B cell (primary cell): ENCODE data around the gene SGCD. TPM values are rescaled to one million over a fixed set of nuclear protein-coding genes. Genes with fewer than 3 reads are reported as not detected.

Source experiments
- ATAC-seq: fragments of 200-7000 bp; cut with Tn5 transposase; one replicate; pipeline ENCODE4 v1.10.0; 2021; ENCODE audit warnings: low read depth, mild to moderate bottlenecking, moderate number of reproducible peaks, moderate library complexity
- CTCF ChIA-PET: fragments of 350-600 bp; sonication (Branson Sonifier 250); formaldehyde crosslinking; loops from one replicate; lab custom pipeline; 2021; ENCODE audit warnings: antibody characterized with exemption, inconsistent platforms; lab: Charles Lee
- POLR2A ChIA-PET: fragments of 350-600 bp; sonication (Branson Sonifier 250); formaldehyde crosslinking; loops from one replicate; lab custom pipeline; 2021; ENCODE audit warnings: antibody characterized with exemption; lab: Charles Lee
- DNase-seq: peaks from one replicate; pipeline ENCODE4 v3.0.0; 2013
- H2AFZ ChIP-seq: 2 replicates; pipeline ENCODE4 v1.6.1; 2012; ENCODE audit warnings: mild to moderate bottlenecking, low read depth, low read length; ENCODE audit not compliant: insufficient read depth, poor library complexity, severe bottlenecking
- H3K27ac ChIP-seq, 2 donors: 1 replicate in 1 of 2; 2 replicates in 1 of 2; pipeline ENCODE4 v1.5.1; 2012 to 2013; ENCODE audit warnings: low read length in 2 of 2, mild to moderate bottlenecking in 2 of 2, moderate library complexity in 1 of 2
- H3K27me3 ChIP-seq, 4 experiments: fragments of 200-600 bp in 1 of 4; sonication (generic) in 1 of 4; replicated peaks in 1 of 4; 1 replicate in 2 of 4; 2 replicates in 2 of 4; pipeline versions ENCODE4 v1.6.1 to v1.7.0; 2013 to 2016; ENCODE audit warnings: low read length in 3 of 4, mild to moderate bottlenecking in 2 of 4, mixed read lengths in 1 of 4, moderate library complexity in 1 of 4; ENCODE audit not compliant: insufficient read depth in 4 of 4, control insufficient read depth in 3 of 4; ENCODE audit errors: control extremely low read depth in 1 of 4
- H3K36me3 ChIP-seq, 2 experiments: replicated peaks in 1 of 2; 1 replicate in 1 of 2; 2 replicates in 1 of 2; pipeline versions ENCODE4 v1.6.1 to v1.7.1; 2013; ENCODE audit warnings: low read length in 1 of 2; ENCODE audit not compliant: insufficient read depth in 2 of 2, control insufficient read depth in 1 of 2; ENCODE audit errors: control extremely low read depth in 1 of 2, extremely low read depth in 1 of 2
- H3K4me1 ChIP-seq, 2 donors: fragments of 200-600 bp in 1 of 2; sonication (generic) in 1 of 2; 1 replicate in 1 of 2; 2 replicates in 1 of 2; pipeline versions ENCODE4 v1.5.1 to v1.6.1; 2013 to 2017; ENCODE audit warnings: low read length in 2 of 2; ENCODE audit not compliant: control insufficient read depth in 2 of 2, insufficient read depth in 2 of 2
- H3K4me2 ChIP-seq: replicated peaks from 2 replicates; pipeline ENCODE3; 2012; ENCODE audit warnings: mild to moderate bottlenecking, low read depth, low read length; ENCODE audit not compliant: poor library complexity, severe bottlenecking
- H3K4me3 ChIP-seq, 5 experiments: fragments of 200-600 bp in 1 of 5; sonication (generic) in 1 of 5; 1 replicate in 3 of 5; 2 replicates in 2 of 5; pipeline versions ENCODE4 v1.5.1 to v1.7.0; 2011 to 2016; ENCODE audit warnings: low read length in 4 of 5, mild to moderate bottlenecking in 4 of 5, low read depth in 2 of 5, control low read depth in 1 of 5, moderate library complexity in 1 of 5; ENCODE audit not compliant: insufficient read depth in 1 of 5; ENCODE audit errors: control extremely low read depth in 1 of 5, extremely low read depth in 1 of 5
- H3K79me2 ChIP-seq: fragments of 200-600 bp; sonication (generic); one replicate; pipeline ENCODE4 v1.6.0; 2016; ENCODE audit warnings: low read length; ENCODE audit not compliant: control insufficient read depth, insufficient read depth
- H3K9ac ChIP-seq: fragments of 200-600 bp; sonication (generic); 2 replicates; pipeline ENCODE4 v1.6.1; 2017; ENCODE audit warnings: mild to moderate bottlenecking, low read length, moderate library complexity
- H3K9me3 ChIP-seq, 3 donors: one replicate each; pipeline versions ENCODE4 v1.6.1 to v1.7.1; 2013; ENCODE audit warnings: low read length in 2 of 3; ENCODE audit not compliant: control insufficient read depth in 2 of 3, insufficient read depth in 1 of 3; ENCODE audit errors: control extremely low read depth in 1 of 3
- H4K20me1 ChIP-seq: 2 replicates; pipeline ENCODE4 v1.6.0; 2012; ENCODE audit warnings: mild to moderate bottlenecking, low read length; ENCODE audit not compliant: insufficient read depth, control insufficient read depth, poor library complexity, severe bottlenecking
- H3K27ac Mint-ChIP-seq: one replicate; pipeline ENCODE4 v1.8.0; 2021; ENCODE audit warnings: mixed read lengths
- H3K27me3 Mint-ChIP-seq: one replicate; pipeline ENCODE4 v1.8.0; 2021; ENCODE audit warnings: mixed read lengths
- H3K4me1 Mint-ChIP-seq: one replicate; pipeline ENCODE4 v1.8.0; 2021; ENCODE audit warnings: mixed read lengths
- H3K4me3 Mint-ChIP-seq: one replicate; pipeline ENCODE4 v1.8.0; 2021; ENCODE audit warnings: mixed read lengths
- H3K9me3 Mint-ChIP-seq: one replicate; pipeline ENCODE4 v1.8.0; 2022; ENCODE audit warnings: mixed read lengths; ENCODE audit not compliant: insufficient read depth
- EZH2 ChIP-seq: IDR thresholded peaks from 2 replicates; pipeline ENCODE4 v1.6.1; 2012; ENCODE audit warnings: borderline replicate concordance, low read depth, mild to moderate bottlenecking, moderate library complexity, low read length; ENCODE audit not compliant: insufficient read depth, poor library complexity, severe bottlenecking
- WGBS: methylation state at CpG from one replicate; pipeline ENCODE4 v1.1.5; 2013; ENCODE audit warnings: missing lambda C conversion rate; ENCODE audit not compliant: insufficient coverage; 5-methylcytosine and 5-hydroxymethylcytosine counted together
- intact Hi-C: fragments of 100-400 bp; cut with micrococcal nuclease; formaldehyde crosslinking; loops from one replicate; pipeline ENCODE4 v1.10.0; 2022
- polyA plus RNA-seq: library from polyadenylated mRNA; depleted of rRNA; stranded (reverse); fragments of >200 nt; gene quantifications from 2 replicates; pipeline ENCODE4 v1.2.3, GENCODE V29; 2012
- total RNA-seq, 2 donors: library from RNA; stranded (reverse); fragments of 120-200 nt in 1 of 2; gene quantifications; 1 replicate in 1 of 2; 2 replicates in 1 of 2; pipeline versions ENCODE4 v1.2.3 to v1.2.4, GENCODE V29; 2013 to 2022
- TF ChIP-seq, protein P1 (sequence below): fragments of 200-600 bp; IDR thresholded peaks from one replicate; pipeline ENCODE4 v1.8.0; 2022; ENCODE audit warnings: antibody characterized with exemption, mild to moderate bottlenecking

Gene SGCD
- total and polyA plus RNA-seq, 2 donors (not counting 1 experiment from before 2014, with no cell fraction given): not detected

DNA sequence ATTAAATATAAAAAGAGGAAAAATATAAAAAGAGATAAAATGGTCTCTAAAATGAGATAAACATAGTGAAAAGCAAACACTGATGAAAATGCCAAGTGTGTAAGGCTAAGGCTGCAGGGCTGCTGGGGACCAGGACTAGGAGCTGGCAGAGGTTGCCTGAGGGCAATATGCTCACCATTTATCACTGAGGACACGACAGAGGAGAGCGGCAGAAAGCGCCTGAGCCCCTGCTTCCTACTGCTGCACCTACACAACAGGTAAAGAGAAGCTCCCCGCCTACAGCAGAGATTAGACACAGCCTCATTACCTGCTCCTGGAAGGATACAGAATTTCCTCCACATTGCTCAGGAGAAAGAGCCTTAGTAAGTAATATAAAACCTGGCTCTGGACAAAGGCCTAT is 452.5 kb downstream of the SGCD start:
- no peaks in the 10 kb centered on the region for H3K4me1 Mint-ChIP-seq
- ChIA-PET CTCF (interaction anchor here (1.1 kb wide), 1 partner anchor 15 kb away, joined by 3 read pairs; no protein-coding TSS in a partner anchor), POLR2A (no interaction called here)
- Histone ChIP-seq H3K4me1 (no peaks in the 10 kb centered on the region), H3K36me3 (no peaks in the 10 kb centered on the region), H3K27me3 (no peaks in the 10 kb centered on the region), H3K4me2 (no peak overlapping the region), H3K9ac (no peak overlapping the region), H3K27ac (no peak overlapping the region), H3K79me2 (no peaks in the 10 kb centered on the region), H3K4me3 (no peak overlapping the region), H2AFZ (no peak overlapping the region), H4K20me1 (no peaks in the 10 kb centered on the region), H3K9me3 (no peaks in the 10 kb centered on the region)
- H3K27me3 Mint-ChIP-seq: peaks cover 18% of the 10 kb centered on the region
- 80% methylated on average over 1 of the region's 4 CpGs for WGBS
- DNase-seq (no peak), ATAC-seq (no peak)
- no peak overlapping the region for H3K27ac Mint-ChIP-seq
- intact Hi-C loops: no loop called here
- no peak overlapping the region for H3K4me3 Mint-ChIP-seq
- no peaks in the 10 kb centered on the region for H3K9me3 Mint-ChIP-seq
- TF ChIP-seq, protein P1, sequence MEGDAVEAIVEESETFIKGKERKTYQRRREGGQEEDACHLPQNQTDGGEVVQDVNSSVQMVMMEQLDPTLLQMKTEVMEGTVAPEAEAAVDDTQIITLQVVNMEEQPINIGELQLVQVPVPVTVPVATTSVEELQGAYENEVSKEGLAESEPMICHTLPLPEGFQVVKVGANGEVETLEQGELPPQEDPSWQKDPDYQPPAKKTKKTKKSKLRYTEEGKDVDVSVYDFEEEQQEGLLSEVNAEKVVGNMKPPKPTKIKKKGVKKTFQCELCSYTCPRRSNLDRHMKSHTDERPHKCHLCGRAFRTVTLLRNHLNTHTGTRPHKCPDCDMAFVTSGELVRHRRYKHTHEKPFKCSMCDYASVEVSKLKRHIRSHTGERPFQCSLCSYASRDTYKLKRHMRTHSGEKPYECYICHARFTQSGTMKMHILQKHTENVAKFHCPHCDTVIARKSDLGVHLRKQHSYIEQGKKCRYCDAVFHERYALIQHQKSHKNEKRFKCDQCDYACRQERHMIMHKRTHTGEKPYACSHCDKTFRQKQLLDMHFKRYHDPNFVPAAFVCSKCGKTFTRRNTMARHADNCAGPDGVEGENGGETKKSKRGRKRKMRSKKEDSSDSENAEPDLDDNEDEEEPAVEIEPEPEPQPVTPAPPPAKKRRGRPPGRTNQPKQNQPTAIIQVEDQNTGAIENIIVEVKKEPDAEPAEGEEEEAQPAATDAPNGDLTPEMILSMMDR: no peak
- no peak for TF ChIP-seq EZH2

DNA sequence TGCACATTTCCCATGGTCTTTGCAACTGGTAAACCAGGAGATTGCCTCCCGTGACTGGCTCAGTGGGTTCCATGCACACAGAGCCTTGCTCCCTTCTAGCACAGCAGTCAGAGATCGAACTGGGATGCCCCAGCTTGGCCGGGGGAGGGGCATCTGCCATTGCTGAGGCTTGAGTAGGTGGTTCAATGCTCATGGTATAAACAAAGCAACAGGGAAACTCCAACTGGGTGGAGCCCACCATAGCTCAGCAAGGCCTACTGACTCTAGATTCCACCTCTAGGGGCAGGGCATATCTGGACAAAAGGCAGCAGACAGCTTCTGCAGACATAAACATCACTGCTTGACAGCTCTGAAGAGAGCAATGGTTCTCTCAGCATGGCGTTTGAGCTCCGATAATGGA is 456.1 kb downstream of the SGCD start:
- Histone ChIP-seq H3K36me3 (no peaks in the 10 kb centered on the region), H4K20me1 (no peaks in the 10 kb centered on the region), H3K79me2 (no peaks in the 10 kb centered on the region), H3K4me3 (no peak overlapping the region), H3K9me3 (no peaks in the 10 kb centered on the region), H3K4me2 (no peak overlapping the region), H2AFZ (no peak overlapping the region), H3K27ac (no peak overlapping the region), H3K9ac (no peak overlapping the region), H3K27me3 (no peaks in the 10 kb centered on the region), H3K4me1 (no peaks in the 10 kb centered on the region)
- no peak for ATAC-seq
- peaks cover 12% of the 10 kb centered on the region for H3K27me3 Mint-ChIP-seq
- DNase-seq: no peak
- no peaks in the 10 kb centered on the region for H3K4me1 Mint-ChIP-seq
- H3K4me3 Mint-ChIP-seq: no peak overlapping the region
- H3K9me3 Mint-ChIP-seq: no peaks in the 10 kb centered on the region
- ChIA-PET CTCF (no interaction called here), POLR2A (no interaction called here)
- TF ChIP-seq EZH2: no peak
- TF ChIP-seq, protein P1: no peak
- intact Hi-C loops: no loop called here
- no peak overlapping the region for H3K27ac Mint-ChIP-seq
- 94% methylated on average over 5 of the region's 5 CpGs for WGBS
